Neural cell (in vitro differentiated cells): ENCODE data around the gene ITGA2B. TPM values are rescaled to one million over a fixed set of nuclear protein-coding genes. Genes with fewer than 3 reads are reported as not detected.

Source experiments
- H2AFZ ChIP-seq: fragments of 200-600, 300-800 bp; sonication (generic), shearing (Covaris generic); 2 replicates; pipeline ENCODE4 v1.6.0; 2014; ENCODE audit warnings: low read depth, mild to moderate bottlenecking, antibody characterized with exemption, low read length, moderate library complexity
- H3F3A ChIP-seq: fragments of 200-600 bp; shearing (Covaris generic); 2 replicates; pipeline ENCODE4 v1.6.1; 2016; ENCODE audit warnings: mild to moderate bottlenecking, moderate library complexity, mixed read lengths, antibody characterized with exemption, low read length; ENCODE audit not compliant: insufficient read depth, poor library complexity, severe bottlenecking
- H3K27ac ChIP-seq: fragments of 200-600, 300-800 bp; sonication (generic), shearing (Covaris generic); 2 replicates; pipeline ENCODE4 v1.5.1; 2014; ENCODE audit warnings: mild to moderate bottlenecking, low read length, moderate library complexity
- H3K27me3 ChIP-seq: fragments of 300-800, 200-600 bp; sonication (generic), shearing (Covaris generic); 2 replicates; pipeline ENCODE4 v1.6.0; 2014; ENCODE audit warnings: mild to moderate bottlenecking, low read depth, low read length, moderate library complexity; ENCODE audit not compliant: insufficient read depth
- H3K36me3 ChIP-seq: fragments of 300-800, 200-600 bp; sonication (generic), shearing (Covaris generic); 2 replicates; pipeline ENCODE4 v1.5.1; 2014; ENCODE audit warnings: mild to moderate bottlenecking, antibody characterized with exemption, low read length, moderate library complexity; ENCODE audit not compliant: insufficient read depth
- H3K4me2 ChIP-seq: fragments of 300-800, 200-600 bp; sonication (generic), shearing (Covaris generic); 2 replicates; pipeline ENCODE4 v1.6.0; 2014; ENCODE audit warnings: mild to moderate bottlenecking, low read length
- H3K4me3 ChIP-seq: fragments of 300-800, 200-600 bp; sonication (generic), shearing (Covaris generic); 2 replicates; pipeline ENCODE4 v1.5.1; 2014; ENCODE audit warnings: mild to moderate bottlenecking, low read length, moderate library complexity
- H3K79me2 ChIP-seq: fragments of 200-600 bp; shearing (Covaris generic); replicated peaks from 2 replicates; pipeline ENCODE4 v1.6.0; 2014; ENCODE audit warnings: mild to moderate bottlenecking, low read length, moderate library complexity; ENCODE audit not compliant: insufficient read depth
- H3K9ac ChIP-seq: fragments of 300-800, 200-600 bp; sonication (generic), shearing (Covaris generic); 2 replicates; pipeline ENCODE4 v1.6.1; 2016; ENCODE audit warnings: mild to moderate bottlenecking, low read length, mixed read lengths
- H3K9me2 ChIP-seq: fragments of 200-600 bp; shearing (Covaris generic); 2 replicates; pipeline ENCODE4 v1.6.1; 2016; ENCODE audit warnings: mild to moderate bottlenecking, low read length, mixed read lengths; ENCODE audit not compliant: insufficient read depth
- H3K9me3 ChIP-seq: fragments of 200-600, 300-800 bp; sonication (generic), shearing (Covaris generic); 2 replicates; pipeline ENCODE4 v1.6.1; 2016; ENCODE audit warnings: mild to moderate bottlenecking, mixed run types, low read length, moderate library complexity, mixed read lengths
- H4K20me1 ChIP-seq: fragments of 200-600 bp; shearing (Covaris generic); 2 replicates; pipeline ENCODE4 v1.6.1; 2016; ENCODE audit warnings: mild to moderate bottlenecking, mixed run types; ENCODE audit not compliant: insufficient read depth
- CTCF ChIP-seq: fragments of 450-650 bp; IDR thresholded peaks from 2 replicates; pipeline ENCODE4 v1.5.1; 2014; ENCODE audit warnings: antibody characterized with exemption, mild to moderate bottlenecking, moderate library complexity; ENCODE audit not compliant: poor library complexity, severe bottlenecking
- EP300 ChIP-seq: fragments of 450-650 bp; conservative IDR thresholded peaks from 2 replicates; pipeline ENCODE4 v1.6.1; 2014; ENCODE audit warnings: antibody characterized with exemption, mild to moderate bottlenecking, moderate library complexity; ENCODE audit not compliant: poor library complexity, severe bottlenecking
- EZH2 ChIP-seq: fragments of 200-600, 300-800 bp; shearing (Covaris generic), sonication (generic); IDR thresholded peaks from 2 replicates; pipeline ENCODE4 v1.6.1; 2014; ENCODE audit warnings: antibody characterized with exemption, low read length, borderline replicate concordance, mild to moderate bottlenecking; ENCODE audit not compliant: insufficient read depth, poor library complexity, severe bottlenecking
- MXI1 ChIP-seq: fragments of 450-650 bp; conservative IDR thresholded peaks from 2 replicates; pipeline ENCODE4 v1.6.1; 2014; ENCODE audit warnings: antibody characterized with exemption, mild to moderate bottlenecking; ENCODE audit not compliant: poor library complexity, severe bottlenecking
- POLR2AphosphoS5 ChIP-seq: IDR thresholded peaks from 2 replicates; pipeline ENCODE4 v1.6.1; 2012
- RAD21 ChIP-seq: fragments of 450-650 bp; conservative IDR thresholded peaks from 2 replicates; pipeline ENCODE4 v1.6.1; 2014; ENCODE audit warnings: antibody characterized with exemption, mild to moderate bottlenecking, moderate library complexity
- REST ChIP-seq: IDR thresholded peaks from 2 replicates; pipeline ENCODE4 v1.6.1; 2012; ENCODE audit warnings: borderline replicate concordance
- SMC3 ChIP-seq: fragments of 450-650 bp; conservative IDR thresholded peaks from 2 replicates; pipeline ENCODE4 v1.6.1; 2014; ENCODE audit warnings: antibody characterized with exemption, mild to moderate bottlenecking, moderate library complexity; ENCODE audit not compliant: poor library complexity
- TAF1 ChIP-seq: IDR thresholded peaks from 2 replicates; pipeline ENCODE4 v1.6.1; 2012; ENCODE audit warnings: low read depth
- polyA plus RNA-seq: library from polyadenylated mRNA; depleted of rRNA; stranded (reverse); fragments of >200 nt; gene quantifications from 2 replicates; pipeline ENCODE4 v1.2.3, GENCODE V29; 2014

The ITGA2B gene
- polyA plus RNA-seq, 1 donor from 2014 or later: 3.1 TPM

- no peak for TF ChIP-seq POLR2AphosphoS5
- no peak for TF ChIP-seq EZH2
- no peak for TF ChIP-seq TAF1
- TF ChIP-seq RAD21: no peak
- TF ChIP-seq MXI1: no peak
- TF ChIP-seq EP300: no peak
- no peak for TF ChIP-seq CTCF
- TF ChIP-seq SMC3: no peak
- TF ChIP-seq REST: no peak
- no peak overlapping the region for H3K9ac ChIP-seq
- no peaks in the 10 kb centered on the region for H3K79me2 ChIP-seq
- H3K9me2 ChIP-seq: no peaks in the 10 kb centered on the region
- H3K4me2 ChIP-seq: no peak overlapping the region
- H3K9me3 ChIP-seq: no peaks in the 10 kb centered on the region
- no peaks in the 10 kb centered on the region for H3K36me3 ChIP-seq
- H3K4me3 ChIP-seq: no peak overlapping the region
- H4K20me1 ChIP-seq: no peaks in the 10 kb centered on the region
- H2AFZ ChIP-seq: no peak overlapping the region
- no peaks in the 10 kb centered on the region for H3F3A ChIP-seq
- no peak overlapping the region for H3K27ac ChIP-seq
- H3K27me3 ChIP-seq: peaks cover 15% of the 10 kb centered on the region
Observed at GRCh38 chr17:44383363-44383762, 6.1 kb downstream of the ITGA2B start.

GRCh38 chr17:44382917-44383316 is 6.5 kb downstream of the ITGA2B start:
- Histone ChIP-seq H3K36me3 (no peaks in the 10 kb centered on the region), H3K9ac (no peak overlapping the region), H3K4me3 (no peak overlapping the region), H3K9me3 (no peaks in the 10 kb centered on the region), H3F3A (no peaks in the 10 kb centered on the region), H3K4me2 (no peak overlapping the region), H2AFZ (no peak overlapping the region), H4K20me1 (no peaks in the 10 kb centered on the region), H3K9me2 (no peaks in the 10 kb centered on the region), H3K27ac (no peak overlapping the region), H3K27me3 (peaks cover 15% of the 10 kb centered on the region), H3K79me2 (no peaks in the 10 kb centered on the region)
- TF ChIP-seq CTCF (no peak), POLR2AphosphoS5 (no peak), TAF1 (no peak), SMC3 (no peak), RAD21 (no peak), EP300 (no peak), EZH2 (no peak), REST (no peak), MXI1 (no peak)
